Measurements from ENCODE around the gene YES1.

GRCh38 chr18:799943-800342 is 12.1 kb downstream of the YES1 start:
- TF ChIP-seq POLR2AphosphoS5 (IDR thresholded peaks at IDR 0.05) (no peak), CTCF (IDR thresholded peaks at IDR 0.05) (no peak), POLR2A (IDR thresholded peaks at IDR 0.05) (no peak)
